AG04450 (cell line): ENCODE data around the gene USF3. TPM values are rescaled to one million over a fixed set of nuclear protein-coding genes. Genes with fewer than 3 reads are reported as not detected.
"Not testable (repeated sequence)": the region's sequence is repeated elsewhere in the genome, so short reads cannot be mapped to it uniquely, and the experiment has no call there.

Experiments used
- CTCF ChIA-PET: fragments of 300-600, 350-600 bp; formaldehyde crosslinking; extraction: SDS; loops from one replicate; lab custom pipeline; 2022; ENCODE audit warnings: antibody characterized with exemption, inconsistent platforms; lab: Charles Lee
- POLR2A ChIA-PET: fragments of 350-600 bp; formaldehyde crosslinking; extraction: SDS; loops from one replicate; lab custom pipeline; 2021; ENCODE audit warnings: antibody characterized with exemption, inconsistent platforms; lab: Yijun Ruan, JAX
- DNase-seq: peaks from one replicate; pipeline ENCODE4 v3.0.0-alpha.2; 2011; ENCODE audit warnings: low read depth, low spot score
- H3K27ac ChIP-seq: one replicate; pipeline ENCODE4 v1.5.1; 2012; ENCODE audit warnings: low read depth, low read length, control low read depth
- H3K27me3 ChIP-seq: one replicate; pipeline ENCODE4 v1.6.0; 2012; ENCODE audit warnings: low read length; ENCODE audit not compliant: control insufficient read depth, insufficient read depth
- H3K4me3 ChIP-seq: 2 replicates; pipeline ENCODE4 v1.5.1; 2011; ENCODE audit warnings: mild to moderate bottlenecking, low read depth, low read length, control low read depth
- H3K9me3 ChIP-seq: 2 replicates; pipeline ENCODE4 v1.5.1; 2012; ENCODE audit warnings: low read length; ENCODE audit not compliant: control insufficient read depth, insufficient read depth
- polyA plus RNA-seq: library from polyadenylated mRNA; depleted of rRNA; stranded (reverse); fragments of >200 nt; gene quantifications from 2 replicates; pipeline ENCODE4 v1.2.3, GENCODE V29; 2011
- TF ChIP-seq, protein P1 (sequence below): IDR thresholded peaks from 2 replicates; pipeline ENCODE4 v1.5.1; 2011; ENCODE audit warnings: low read depth, low read length, control low read depth, inconsistent platforms

USF3 gene
- polyA plus RNA-seq, 1 experiment: 15.4 TPM

DNA sequence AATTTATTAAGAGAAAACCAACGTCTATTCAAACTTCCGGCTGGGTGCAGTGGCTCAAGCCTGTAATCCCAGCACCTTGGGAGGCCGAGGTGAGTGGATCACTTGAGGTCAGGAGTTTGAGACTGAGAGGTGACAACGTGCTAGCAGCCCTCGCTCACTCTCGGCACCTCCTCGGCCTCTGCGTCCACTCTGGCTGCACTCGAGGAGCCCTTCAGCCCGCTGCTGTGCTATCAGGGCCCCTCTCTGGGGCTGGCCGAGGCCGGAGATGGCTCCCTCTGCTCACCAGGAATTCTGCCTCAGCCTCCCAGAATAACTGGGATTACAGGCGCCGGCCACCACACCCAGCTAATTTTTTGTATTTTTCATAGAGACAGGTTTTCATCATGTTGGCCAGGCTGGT, 58.7 kb downstream of the USF3 start:
- CTCF ChIA-PET: no interaction called here
- H3K27ac ChIP-seq: no peak overlapping the region
- H3K27me3 ChIP-seq: no peaks in the 10 kb centered on the region
- no peak for DNase-seq
- POLR2A ChIA-PET: no interaction called here
- TF ChIP-seq, protein P1, sequence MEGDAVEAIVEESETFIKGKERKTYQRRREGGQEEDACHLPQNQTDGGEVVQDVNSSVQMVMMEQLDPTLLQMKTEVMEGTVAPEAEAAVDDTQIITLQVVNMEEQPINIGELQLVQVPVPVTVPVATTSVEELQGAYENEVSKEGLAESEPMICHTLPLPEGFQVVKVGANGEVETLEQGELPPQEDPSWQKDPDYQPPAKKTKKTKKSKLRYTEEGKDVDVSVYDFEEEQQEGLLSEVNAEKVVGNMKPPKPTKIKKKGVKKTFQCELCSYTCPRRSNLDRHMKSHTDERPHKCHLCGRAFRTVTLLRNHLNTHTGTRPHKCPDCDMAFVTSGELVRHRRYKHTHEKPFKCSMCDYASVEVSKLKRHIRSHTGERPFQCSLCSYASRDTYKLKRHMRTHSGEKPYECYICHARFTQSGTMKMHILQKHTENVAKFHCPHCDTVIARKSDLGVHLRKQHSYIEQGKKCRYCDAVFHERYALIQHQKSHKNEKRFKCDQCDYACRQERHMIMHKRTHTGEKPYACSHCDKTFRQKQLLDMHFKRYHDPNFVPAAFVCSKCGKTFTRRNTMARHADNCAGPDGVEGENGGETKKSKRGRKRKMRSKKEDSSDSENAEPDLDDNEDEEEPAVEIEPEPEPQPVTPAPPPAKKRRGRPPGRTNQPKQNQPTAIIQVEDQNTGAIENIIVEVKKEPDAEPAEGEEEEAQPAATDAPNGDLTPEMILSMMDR: no peak
- H3K9me3 ChIP-seq: no peaks in the 10 kb centered on the region; the same call in 1 of the 2 replicates
- no peak overlapping the region for H3K4me3 ChIP-seq

DNA sequence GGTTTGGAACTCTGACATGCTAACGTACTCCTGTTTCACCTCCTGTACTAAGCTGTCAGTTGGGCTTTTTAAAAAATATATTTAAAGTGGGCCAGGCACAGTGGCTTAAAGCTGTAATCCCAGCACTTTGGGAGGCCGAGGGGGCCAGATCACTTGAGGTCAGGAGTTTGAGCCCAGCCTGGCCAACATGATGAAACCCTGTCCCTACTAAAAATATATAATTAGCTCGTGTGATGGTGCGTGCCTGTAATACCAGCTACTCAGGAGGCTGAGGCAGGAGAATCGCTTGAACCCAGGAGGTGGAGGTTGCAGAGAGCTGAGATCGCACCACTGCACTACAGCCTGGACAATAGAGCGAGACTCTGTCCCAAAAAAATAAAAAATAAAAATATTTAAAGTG, 60.4 kb downstream of the USF3 start:
- H3K27ac ChIP-seq, POLR2A ChIA-PET, DNase-seq, H3K9me3 ChIP-seq, H3K27me3 ChIP-seq, H3K4me3 ChIP-seq: not testable (repeated sequence)
- CTCF ChIA-PET: interaction anchor here (0.6 kb wide), 1 partner anchor 58 kb away, joined by 4 read pairs; no protein-coding TSS in a partner anchor

- no peak overlapping the region for H3K27ac ChIP-seq
- H3K27me3 ChIP-seq: peaks cover 2% of the 10 kb centered on the region
- no peaks in the 10 kb centered on the region; the same call in 1 of the 2 replicates for H3K9me3 ChIP-seq
- ChIA-PET CTCF (interaction anchor here (0.6 kb wide), 1 partner anchor 63 kb away, joined by 4 read pairs; no protein-coding TSS in a partner anchor), POLR2A (no interaction called here)
- H3K4me3 ChIP-seq: no peak overlapping the region
- TF ChIP-seq, protein P1: no peak
- no peak for DNase-seq
Observed at GRCh38 chr3:113634782-113635474, 61.5 kb downstream of the USF3 start.

DNA sequence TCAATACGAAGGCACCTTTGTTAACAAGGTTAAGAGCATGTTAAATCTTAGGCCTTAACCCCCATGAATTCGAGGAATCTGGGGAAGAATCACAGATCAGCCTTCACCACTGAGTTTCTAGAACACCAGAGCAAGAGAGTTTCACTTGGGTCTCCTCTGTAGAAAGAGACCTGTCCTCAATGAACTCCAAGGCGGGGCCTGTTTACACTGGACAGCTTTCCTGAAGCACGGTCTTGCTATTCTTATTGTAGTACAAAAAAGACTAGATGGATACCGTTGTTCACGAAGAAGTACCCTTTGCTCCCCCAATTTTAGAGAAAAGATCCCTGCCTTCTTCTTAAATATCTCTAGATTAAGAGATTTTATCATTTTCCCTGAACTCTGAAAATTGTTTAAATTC, 64.9 kb downstream of the USF3 start:
- no peak overlapping the region for H3K27ac ChIP-seq
- peaks cover 2% of the 10 kb centered on the region for H3K27me3 ChIP-seq
- ChIA-PET CTCF (interaction anchor here (1.1 kb wide), 1 partner anchor 138 kb away, joined by 4 read pairs; no protein-coding TSS in a partner anchor), POLR2A (interaction anchor here (0.9 kb wide), 1 partner anchor 65 kb away, joined by 3 read pairs; the partner anchor contains the start of gene USF3)
- H3K4me3 ChIP-seq: no peak overlapping the region
- no peak for DNase-seq
- H3K9me3 ChIP-seq: no peaks in the 10 kb centered on the region; the same call in 1 of the 2 replicates
- TF ChIP-seq, protein P1: no peak

- ChIA-PET CTCF (interaction anchor here (0.6 to 1.1 kb wide), 3 partner anchors 9 to 137 kb away, joined by 3 to 5 read pairs (median 4); no protein-coding TSS in a partner anchor), POLR2A (interaction anchor here (0.5 to 0.9 kb wide), 2 partner anchors 65 to 470 kb away, joined by 3 read pairs; partner anchors contain the start of gene USF3)
- Histone ChIP-seq H3K9me3 (no peaks in the 10 kb centered on the region; the same call in 1 of the 2 replicates), H3K27ac (no peak overlapping the region), H3K27me3 (peaks cover 2% of the 10 kb centered on the region), H3K4me3 (no peak overlapping the region)
- no peak for DNase-seq
- TF ChIP-seq, protein P1: no peak
Observed at GRCh38 chr3:113630956-113631542, 65.4 kb downstream of the USF3 start.
